Pancreas (tissue), 10 donors: ENCODE results near the gene SLC38A4. TPM values are rescaled to one million over a fixed set of nuclear protein-coding genes. Genes with fewer than 3 reads are reported as not detected.

ENCODE experiments used
- ATAC-seq, 4 donors: fragments of 200-7000 bp; cut with Tn5 transposase; one replicate each; pipeline versions ENCODE4 v1.8.0 to v1.9.1; 2020; ENCODE audit warnings: mild to moderate bottlenecking in 4 of 4, moderate library complexity in 4 of 4
- DNase-seq, 6 donors: peaks; one replicate each; pipeline ENCODE4 v3.0.0-alpha.2; 2020
- FAIRE-seq: peaks from 2 replicates; lab custom pipeline; 2012; peaks lifted over from hg19 to GRCh38; lab: Jason Lieb, UNC
- H3K27ac ChIP-seq, 4 donors: fragments of 200-600 bp; sonication (generic); 1 replicate in 3 of 4; 2 replicates in 1 of 4; pipeline versions ENCODE4 v1.5.0 to v1.8.0; 2020
- H3K27me3 ChIP-seq, 4 donors: fragments of 200-600 bp; one replicate each; pipeline ENCODE4 v1.8.0; 2021
- H3K36me3 ChIP-seq, 3 donors: fragments of 200-600 bp; sonication (generic) in 1 of 3; one replicate each; pipeline versions ENCODE4 v1.5.0 to v1.8.0; 2020 to 2021
- H3K4me1 ChIP-seq, 3 donors: fragments of 200-600 bp; one replicate each; pipeline ENCODE4 v1.8.0; 2021
- H3K4me3 ChIP-seq, 4 donors: fragments of 200-600 bp; sonication (generic) in 2 of 4; one replicate each; pipeline versions ENCODE4 v1.5.0 to v1.8.0; 2020 to 2021
- H3K9me3 ChIP-seq, 4 donors: fragments of 200-600 bp; one replicate each; pipeline ENCODE4 v1.8.0; 2021
- CTCF ChIP-seq, 4 donors: fragments of 200-600 bp; sonication (generic) in 3 of 4; IDR thresholded peaks; one replicate each; pipeline versions ENCODE4 v1.5.0 to v1.8.0; 2021; ENCODE audit warnings: antibody characterized with exemption in 4 of 4
- whole genome bisulfite sequencing, 2 donors: extraction: QIAGEN DNeasy Blood & Tissue Kit; methylation state at CpG; one replicate each; pipeline ENCODE4 v1.1.7; 2013; 5-methylcytosine and 5-hydroxymethylcytosine counted together
- intact Hi-C, 3 donors: fragments of 100-400 bp; cut with DNase I; formaldehyde crosslinking; loops; one replicate each; pipeline versions ENCODE4 v1.11.1 to v1.14.2; 2022
- polyA plus RNA-seq, 2 donors: library from polyadenylated mRNA; stranded (reverse); fragments of 200-250 nt; gene quantifications; one replicate each; pipeline ENCODE4 v1.2.3, GENCODE V29; 2013
- total RNA-seq, 6 donors: library from RNA; stranded (reverse); fragmentation: NEBNext Ultra II Directional in 4 of 6; extraction: Animal tissue kit (Norgen Biotek cat#: 25700) in 4 of 6; gene quantifications; one replicate each; pipeline versions ENCODE4 v1.2.1 to v1.2.4, GENCODE V29; 2021 to 2023
- donor health status: healthy with polysubstance abuse.
- donor health status: DM: no; HTN: no; CAD: no; lungs with moderate emphysema.
- donor health status: DM: no; HTN: no; CAD: no.
- donor health status: control.
- donor health status: control.
- donor health status: Bipolar disorder and iron deficiency.
- donor health status: DM: yes; HTN: yes; CAD: no.
- donor health status: DM: no; HTN: no; CAD: no.
- donor health status: DM: no; HTN: no; CAD: no.
- donor health status: DM: yes; HTN: yes; CAD: no.

SLC38A4 gene
- total and polyA plus RNA-seq, 8 donors, result 2.1 to 15.9 (median 6.3) TPM

- ATAC-seq, result no peak
- H3K36me3 ChIP-seq, result no peaks in the 10 kb centered on the region
- no peak overlapping the region for H3K4me3 ChIP-seq
- TF ChIP-seq CTCF (IDR thresholded peaks at IDR 0.05), result no peak
- H3K27me3 ChIP-seq, result no peaks in the 10 kb centered on the region
- no peak for FAIRE-seq
- intact Hi-C loops, result no loop called here
- H3K4me1 ChIP-seq, result peaks cover 0 to 8% (median 7%) of the 10 kb centered on the region in 3 donors
- no peak for DNase-seq
- no peak overlapping the region for H3K27ac ChIP-seq
- H3K9me3 ChIP-seq, result no peaks in the 10 kb centered on the region
- 68 to 73% methylated on average over 4 of the region's 4 CpGs for WGBS, 2 donors
These were observed 48.2 kb downstream of the SLC38A4 start for GRCh38 chr12:46777587-46777986.

DNA sequence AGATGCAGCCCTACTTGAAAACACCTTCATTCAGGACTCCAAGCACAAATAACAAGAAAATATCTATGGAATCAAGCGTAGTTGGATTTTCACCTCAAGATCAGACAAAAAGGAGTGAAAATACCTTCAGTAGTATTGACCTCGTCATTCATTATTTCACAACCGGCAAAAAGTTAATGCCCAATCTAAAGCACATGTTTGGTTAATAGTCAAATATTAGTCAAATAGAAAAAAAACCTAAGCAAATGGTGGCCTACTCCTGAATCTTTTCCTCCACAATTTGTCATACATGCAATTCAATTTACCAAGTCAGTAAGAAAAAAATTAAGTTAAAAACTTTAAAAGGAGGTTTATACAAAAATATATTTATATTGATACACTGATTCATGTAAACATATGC lies 50.0 kb downstream of the SLC38A4 start:
- Histone ChIP-seq H3K27ac (no peak overlapping the region), H3K27me3 (no peaks in the 10 kb centered on the region), H3K9me3 (no peaks in the 10 kb centered on the region), H3K4me3 (no peak overlapping the region), H3K36me3 (no peaks in the 10 kb centered on the region), H3K4me1 (peaks cover 0 to 14% (median 13%) of the 10 kb centered on the region in 3 donors)
- no peak for DNase-seq
- intact Hi-C loops, result no loop called here
- no peak for TF ChIP-seq CTCF (IDR thresholded peaks at IDR 0.05)
- WGBS, 2 donors, result 28 to 31% methylated on average over 3 of the region's 3 CpGs
- no peak for FAIRE-seq
- ATAC-seq, result peak in 2 of 4 donors; percentile 27 to 37

- no peak for DNase-seq
- ATAC-seq, result peak in 1 of 4 donors; percentile 19
- Histone ChIP-seq H3K4me1 (peaks cover 0 to 25% (median 24%) of the 10 kb centered on the region in 3 donors), H3K4me3 (no peak overlapping the region), H3K36me3 (no peaks in the 10 kb centered on the region), H3K9me3 (no peaks in the 10 kb centered on the region), H3K27me3 (no peaks in the 10 kb centered on the region), H3K27ac (no peak overlapping the region)
- no peak for TF ChIP-seq CTCF (IDR thresholded peaks at IDR 0.05)
- FAIRE-seq, result no peak
- intact Hi-C loops, result no loop called here
These were observed 51.5 kb downstream of the SLC38A4 start for GRCh38 chr12:46774322-46774633.

- H3K4me3 ChIP-seq, result no peak overlapping the region
- H3K9me3 ChIP-seq, result no peaks in the 10 kb centered on the region
- peak in 1 of 4 donors; percentile 45 for ATAC-seq
- WGBS, 2 donors, result 50 to 52% methylated on average over 4 of the region's 4 CpGs
- FAIRE-seq, result no peak
- intact Hi-C loops, result no loop called here
- no peak for DNase-seq
- peaks cover 0 to 25% (median 24%) of the 10 kb centered on the region in 3 donors for H3K4me1 ChIP-seq
- no peak for TF ChIP-seq CTCF (IDR thresholded peaks at IDR 0.05)
- no peaks in the 10 kb centered on the region for H3K27me3 ChIP-seq
- H3K27ac ChIP-seq, result no peak overlapping the region
- H3K36me3 ChIP-seq, result no peaks in the 10 kb centered on the region
These were observed 52.0 kb downstream of the SLC38A4 start for GRCh38 chr12:46773586-46774321.

GRCh38 chr12:46771268-46771827 lies 54.4 kb downstream of the SLC38A4 start:
- no peak for DNase-seq
- Histone ChIP-seq H3K4me1 (peaks cover 0 to 25% (median 24%) of the 10 kb centered on the region in 3 donors), H3K9me3 (no peaks in the 10 kb centered on the region), H3K27ac (peak overlapping the region in 2 of 4 donors; percentile 2 to 14), H3K36me3 (no peaks in the 10 kb centered on the region), H3K4me3 (no peak overlapping the region), H3K27me3 (no peaks in the 10 kb centered on the region)
- 24 to 39% methylated on average over 1 of the region's 1 CpG for WGBS, 2 donors
- TF ChIP-seq CTCF (IDR thresholded peaks at IDR 0.05), result no peak
- intact Hi-C loops, result no loop called here
- ATAC-seq, result peak in 3 of 4 donors; percentile 19 to 63 (median 63)
- FAIRE-seq, result no peak
